Fibroblast of skin of left biceps (primary cell): Measurements from ENCODE around the gene DPYSL3.

Experiments used
- DNase-seq, 2 experiments: peaks; one replicate each; pipeline ENCODE4 v3.0.0-alpha.2; 2013; ENCODE audit warnings: low read depth in 2 of 2

Gene DPYSL3

GRCh38 chr5:147512659-147513379, 3.0 kb upstream of the DPYSL3 start:
- peak; percentile 46 to 59 for DNase-seq

DNA sequence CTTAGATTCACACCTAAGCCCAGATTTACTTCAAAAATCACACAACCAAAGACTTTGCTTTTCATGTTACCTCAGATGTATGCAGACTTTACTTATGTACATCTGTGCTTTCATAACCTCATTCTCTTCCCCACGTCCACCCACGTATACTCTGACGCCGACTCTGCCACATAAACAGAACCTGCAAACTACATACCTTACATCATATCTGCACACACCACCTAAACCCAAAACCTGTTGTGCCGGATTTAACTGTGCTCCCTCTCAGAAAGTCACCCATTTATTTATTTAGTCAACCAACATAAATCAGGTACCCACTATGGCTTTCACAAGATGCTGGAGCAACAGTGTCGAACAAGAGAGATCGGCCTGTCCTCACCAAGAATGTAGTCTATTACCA, 1.0 kb upstream of the DPYSL3 start:
- DNase-seq, result no peak

GRCh38 chr5:147509041-147509709, 693 bp downstream of the DPYSL3 start:
- DNase-seq, result no peak

- DNase-seq, result no peak
Observed at GRCh38 chr5:147508711-147509040, 1.2 kb downstream of the DPYSL3 start.

GRCh38 chr5:147507480-147508126, 2.3 kb downstream of the DPYSL3 start:
- no peak for DNase-seq

GRCh38 chr5:147504535-147504934, 5.3 kb downstream of the DPYSL3 start:
- DNase-seq, result no peak

GRCh38 chr5:147504011-147504410, 5.9 kb downstream of the DPYSL3 start:
- peak; percentile 87 to 88 for DNase-seq

DNA sequence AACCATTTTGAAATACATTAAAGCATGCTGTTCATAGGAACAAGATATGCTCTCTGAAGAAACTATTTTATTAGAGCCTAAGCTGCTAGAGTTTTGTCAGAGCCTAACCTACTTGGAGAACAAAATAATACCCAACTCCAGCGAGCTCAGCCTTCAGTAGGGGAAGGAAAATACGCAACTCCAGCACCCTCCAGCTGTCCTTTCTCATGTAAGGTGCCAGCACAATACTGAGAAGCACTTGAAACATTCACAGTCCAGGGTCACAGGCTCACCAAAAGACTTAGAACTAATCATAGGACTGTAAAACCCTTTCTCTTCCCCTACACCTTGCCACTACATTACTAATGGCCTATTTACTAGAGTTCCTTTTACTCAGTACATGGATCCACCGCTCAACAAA, 18.9 kb downstream of the DPYSL3 start:
- DNase-seq, result no peak

DNA sequence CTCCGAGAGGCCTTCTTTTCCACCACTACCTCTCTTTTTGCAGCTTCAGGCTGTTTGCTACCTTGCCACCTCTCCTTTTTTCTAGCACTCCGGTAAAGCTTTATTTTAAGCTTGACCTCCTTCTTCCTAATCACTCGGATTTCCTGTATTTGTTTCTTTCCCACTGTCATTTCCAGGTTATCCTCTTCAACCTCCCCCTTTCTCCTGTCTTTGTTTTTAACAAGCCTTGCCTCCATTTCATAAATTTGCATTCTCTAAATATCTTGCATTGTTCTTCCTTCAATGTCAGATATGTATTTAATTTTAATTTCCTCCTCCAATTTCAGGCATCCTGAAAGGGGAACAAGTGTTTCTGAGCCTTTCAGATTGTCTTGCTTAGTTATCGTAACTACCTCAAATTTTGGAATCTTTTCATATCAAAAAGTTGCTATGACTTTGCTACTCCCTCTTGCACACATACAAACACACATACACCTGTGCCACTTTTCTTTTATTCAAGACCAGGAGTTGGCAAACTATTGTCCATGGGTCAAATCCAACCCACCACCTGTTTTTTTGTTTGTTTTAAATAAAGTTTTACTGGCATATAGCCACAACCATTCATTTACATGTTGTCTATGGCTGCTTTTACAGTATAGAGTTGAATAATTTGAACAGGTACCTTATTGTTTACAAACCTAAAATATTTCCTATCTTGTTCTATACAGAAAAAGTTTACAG, 22.7 kb downstream of the DPYSL3 start:
- DNase-seq, result no peak

GRCh38 chr5:147485814-147486213, 24.1 kb downstream of the DPYSL3 start:
- no peak for DNase-seq

DNA sequence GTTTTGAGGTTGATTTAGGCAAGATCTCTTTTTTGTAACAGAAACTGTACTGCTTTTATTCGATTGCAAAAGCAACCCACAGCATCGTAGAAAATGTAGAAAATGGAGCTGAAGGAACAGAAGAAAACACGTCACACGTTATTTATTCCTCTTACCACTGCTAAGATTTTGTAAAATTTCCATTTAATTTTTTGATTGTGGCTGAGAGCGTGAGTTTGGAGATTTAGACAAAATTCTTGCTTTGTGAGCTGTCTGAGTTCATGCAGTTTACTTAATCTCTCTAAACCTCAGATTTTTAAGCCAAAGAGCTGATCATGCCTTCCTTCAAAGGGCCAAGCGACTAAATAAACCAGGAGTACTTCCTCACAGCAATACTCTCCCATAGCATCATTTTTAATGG, 24.8 kb downstream of the DPYSL3 start:
- no peak for DNase-seq

DNA sequence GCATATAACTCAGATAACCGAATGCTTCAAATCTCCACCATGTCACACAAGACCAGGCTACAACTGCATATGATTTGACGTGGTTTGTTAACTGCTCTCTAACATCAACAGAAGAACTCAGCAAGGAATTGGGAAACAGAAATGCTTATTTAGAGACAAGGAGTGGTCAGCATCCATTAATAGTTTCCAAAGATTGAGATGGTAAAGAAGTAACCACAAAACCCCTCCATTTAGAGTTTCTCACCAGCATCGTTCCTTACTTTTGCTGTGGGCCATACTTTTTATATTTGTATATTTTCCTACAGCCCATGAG, 25.2 kb downstream of the DPYSL3 start:
- no peak for DNase-seq

GRCh38 chr5:147483961-147484707, 25.7 kb downstream of the DPYSL3 start:
- peak; percentile 99 for DNase-seq

DNA sequence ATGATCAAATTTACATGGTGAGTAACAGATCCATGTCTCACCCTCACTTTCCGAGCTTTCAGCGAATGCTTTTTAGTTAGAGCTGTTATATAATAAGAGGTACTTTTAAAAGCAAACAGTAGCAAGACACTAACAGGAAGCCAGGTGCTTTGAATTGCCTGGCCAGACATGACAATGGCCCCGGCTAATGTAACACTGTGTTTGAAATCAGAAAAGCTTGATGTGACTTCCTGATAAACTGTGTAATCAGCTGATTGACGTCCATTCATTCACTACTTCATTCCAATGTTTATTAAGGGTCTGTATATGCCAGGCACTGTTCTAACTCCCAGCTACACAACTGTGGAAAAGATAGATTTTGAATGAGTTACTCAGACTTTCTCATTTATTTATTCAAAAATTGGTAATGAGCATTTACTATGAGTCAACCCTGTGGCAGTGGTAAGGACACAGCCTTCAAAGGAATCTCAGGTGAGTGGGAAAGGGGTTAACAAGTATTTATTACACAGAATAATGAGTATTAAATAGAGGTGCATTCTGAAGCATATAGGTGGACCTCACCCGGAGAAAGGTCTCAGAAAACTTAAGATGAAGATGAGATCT, 26.6 kb downstream of the DPYSL3 start:
- DNase-seq, result no peak

- no peak for DNase-seq
Observed at GRCh38 chr5:147482706-147483180, 27.1 kb downstream of the DPYSL3 start.

DNA sequence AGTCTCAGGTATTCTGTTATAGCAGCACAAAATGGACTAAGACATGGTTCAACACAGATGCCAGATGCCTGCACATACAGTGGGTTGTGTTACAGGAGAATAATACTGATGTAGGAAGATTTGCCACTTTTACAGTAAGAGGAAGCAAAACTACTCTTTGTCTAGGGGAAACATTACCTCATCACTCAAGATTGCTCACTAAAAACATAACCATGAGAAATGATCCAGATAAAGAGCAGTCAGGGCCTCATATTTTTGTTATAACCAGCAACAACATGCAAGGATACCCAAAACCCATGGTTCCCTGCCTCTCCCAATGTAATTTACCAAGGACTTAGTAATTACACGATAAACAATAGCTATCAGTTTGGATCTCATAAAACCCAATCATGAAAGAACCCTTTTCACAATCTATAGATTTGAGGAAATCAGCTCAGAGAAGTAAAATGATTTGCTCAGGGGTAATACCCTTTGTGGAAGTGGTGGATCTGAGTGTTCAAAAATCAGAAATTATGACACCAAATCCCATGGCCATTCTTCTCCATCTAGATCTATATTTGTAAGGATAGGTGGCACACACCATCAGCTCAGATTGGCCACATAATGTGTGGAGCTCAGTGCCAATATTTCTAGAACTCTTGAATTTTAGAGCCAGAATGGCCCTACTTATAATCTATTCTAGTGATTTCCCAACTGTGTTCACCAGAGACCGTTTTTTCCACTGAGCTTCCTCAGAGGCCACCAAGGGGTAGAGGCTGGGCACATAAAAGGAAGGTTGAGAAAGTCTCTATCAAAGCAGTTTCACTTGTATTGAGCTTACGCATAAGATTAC, 27.8 kb downstream of the DPYSL3 start:
- DNase-seq, result peak in 1 of 2 experiments; percentile 37

DNA sequence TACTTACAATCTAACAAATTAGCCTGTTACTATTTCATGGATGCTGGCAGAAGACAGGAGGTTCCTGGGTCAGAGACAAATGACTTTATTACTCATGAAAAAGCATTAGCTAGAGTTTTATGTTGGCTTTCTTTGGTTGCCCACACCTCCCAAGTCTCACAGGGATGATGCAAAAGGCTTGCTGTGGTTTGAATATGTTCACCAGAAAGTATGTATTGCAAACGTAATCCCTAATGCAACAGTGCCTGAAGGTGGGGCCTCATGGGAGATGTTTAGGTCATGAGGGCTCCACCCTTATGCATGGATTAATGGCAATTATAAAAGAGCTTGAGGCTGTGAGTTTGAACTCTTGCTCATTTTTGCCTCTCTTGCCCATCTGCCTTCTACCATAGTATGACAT, 28.5 kb downstream of the DPYSL3 start:
- peak; percentile 62 to 77 for DNase-seq

GRCh38 chr5:147479949-147480348, 29.9 kb downstream of the DPYSL3 start:
- no peak for DNase-seq

DNA sequence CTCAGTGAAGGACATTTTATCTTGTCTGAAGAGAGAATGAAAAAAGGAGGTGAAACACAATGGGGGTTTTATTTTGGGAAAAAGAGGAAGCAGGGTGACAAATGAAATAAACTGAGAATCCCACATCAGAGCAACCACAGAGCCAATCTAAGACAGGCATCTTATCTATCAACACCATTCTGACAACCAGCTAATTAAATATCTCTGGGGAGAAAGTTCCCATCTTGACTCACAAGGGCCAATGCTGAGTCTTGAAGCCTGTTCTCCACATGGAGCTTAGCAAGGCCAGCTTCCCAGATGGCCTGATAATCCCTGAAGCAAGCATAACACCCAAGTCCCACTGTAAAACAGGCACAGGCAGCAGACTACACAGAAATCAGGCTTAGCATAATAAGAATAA, 30.4 kb downstream of the DPYSL3 start:
- DNase-seq, result no peak

DNA sequence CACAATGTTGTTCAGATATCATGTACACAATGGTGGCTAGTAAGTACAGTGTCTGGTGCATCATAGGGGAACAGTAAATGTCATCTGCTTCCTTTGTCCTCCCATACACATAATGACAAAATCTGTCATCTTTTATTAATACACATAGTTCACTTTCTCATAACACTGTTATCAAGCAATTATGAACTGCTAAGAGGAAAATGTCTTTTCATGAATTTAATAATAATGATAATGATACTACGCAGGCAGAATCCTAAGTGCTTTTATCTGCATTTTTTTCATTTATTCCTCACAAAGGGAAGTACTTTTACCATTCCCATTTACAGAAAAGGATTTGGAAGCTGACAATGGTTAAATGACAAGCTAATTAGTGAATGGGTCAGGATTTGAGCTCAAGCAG, 35.7 kb downstream of the DPYSL3 start:
- no peak for DNase-seq
